Measurements from ENCODE around the gene SLC2A4.
A peak's percentile ranks its signal among the peaks of the same experiment; 100 is the strongest.

Gene SLC2A4

DNA sequence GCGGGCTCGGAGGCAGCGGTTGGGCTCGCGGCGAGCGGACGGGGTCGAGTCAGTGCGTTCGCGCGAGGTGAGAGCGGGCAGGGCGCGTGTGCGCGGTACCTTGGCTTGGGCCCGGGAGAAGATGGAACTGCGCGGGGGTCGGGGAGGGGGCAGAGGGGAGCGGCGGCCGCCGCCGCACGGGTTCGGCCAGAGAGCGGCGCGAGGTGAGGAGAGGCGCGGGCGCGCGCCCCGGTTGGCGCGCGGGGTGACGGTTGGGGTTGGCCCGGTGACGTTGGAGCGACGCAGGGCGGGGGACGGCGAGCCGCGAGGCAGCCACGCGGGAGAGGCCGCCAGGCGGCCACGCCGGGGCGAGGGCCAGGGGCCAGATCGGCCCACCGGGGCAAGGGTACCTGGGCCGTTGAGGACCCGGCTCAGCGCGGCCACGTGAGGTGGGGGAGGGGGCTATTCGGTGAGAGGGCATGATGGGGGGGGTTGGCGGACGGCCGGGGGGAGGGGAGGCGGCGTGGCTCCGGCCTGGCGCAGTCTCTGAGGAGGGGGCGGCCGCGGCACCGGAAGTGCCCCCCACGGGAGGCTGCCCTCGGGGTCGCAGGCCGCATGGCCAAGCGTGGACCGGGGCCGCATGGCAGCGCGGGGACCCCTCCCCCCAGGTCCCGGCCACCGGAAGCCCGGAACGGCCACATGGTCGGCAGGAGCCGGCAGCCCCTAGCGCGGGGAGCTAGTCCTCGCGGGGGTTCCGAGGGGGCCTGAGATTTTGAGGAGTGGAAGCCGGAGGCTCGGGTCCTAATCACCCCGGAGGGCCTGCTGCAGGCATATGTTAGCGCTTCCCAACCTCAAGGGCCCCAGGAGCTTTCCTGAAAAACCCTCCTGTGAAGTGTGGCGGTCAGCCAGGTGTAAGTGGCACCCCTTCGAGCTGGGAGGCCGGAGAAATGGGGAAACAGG is 26.4 kb downstream of the SLC2A4 start:
- peak; percentile 46 to 63 (median 51) for DNase-seq

DNA sequence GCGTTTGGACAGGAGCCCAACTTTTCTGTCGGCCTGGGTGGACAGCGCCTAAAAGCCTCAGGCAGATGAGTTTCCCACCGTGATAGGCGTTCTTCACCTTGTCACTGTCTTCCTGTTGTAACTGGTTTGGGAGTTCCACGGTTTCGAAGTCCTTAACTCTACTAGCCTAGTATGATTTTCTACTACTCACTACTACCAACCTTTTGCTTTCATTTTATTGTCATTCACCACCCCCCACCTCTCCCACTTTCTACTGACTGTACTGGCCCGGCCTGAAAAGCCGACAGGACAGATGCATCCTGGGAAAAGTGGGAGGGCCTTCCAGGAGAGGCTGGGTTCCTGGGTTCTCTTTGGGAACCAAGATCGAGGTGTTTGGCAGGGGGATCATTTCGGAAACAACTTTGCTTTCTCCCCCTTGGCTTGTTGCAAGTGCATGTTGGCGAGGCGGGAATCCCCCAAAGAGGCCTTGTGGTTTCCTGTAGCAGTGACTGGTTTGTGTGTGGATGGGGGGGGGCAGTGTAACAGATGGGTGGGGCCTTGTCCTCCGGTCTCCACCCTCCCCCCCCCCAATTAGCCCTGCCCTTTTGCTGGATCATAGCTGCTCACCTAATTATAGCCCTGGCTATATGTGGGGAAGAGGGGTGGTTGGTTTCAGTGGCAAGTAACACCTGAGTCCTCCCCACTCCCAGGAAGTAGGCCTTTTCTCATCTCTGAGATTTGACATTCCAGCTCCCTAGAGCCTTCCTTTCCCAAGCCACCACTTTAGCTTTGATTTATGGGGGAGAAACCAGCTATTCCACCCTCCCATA is 27.3 kb downstream of the SLC2A4 start:
- peak; percentile 58 to 76 (median 66) for DNase-seq

DNA sequence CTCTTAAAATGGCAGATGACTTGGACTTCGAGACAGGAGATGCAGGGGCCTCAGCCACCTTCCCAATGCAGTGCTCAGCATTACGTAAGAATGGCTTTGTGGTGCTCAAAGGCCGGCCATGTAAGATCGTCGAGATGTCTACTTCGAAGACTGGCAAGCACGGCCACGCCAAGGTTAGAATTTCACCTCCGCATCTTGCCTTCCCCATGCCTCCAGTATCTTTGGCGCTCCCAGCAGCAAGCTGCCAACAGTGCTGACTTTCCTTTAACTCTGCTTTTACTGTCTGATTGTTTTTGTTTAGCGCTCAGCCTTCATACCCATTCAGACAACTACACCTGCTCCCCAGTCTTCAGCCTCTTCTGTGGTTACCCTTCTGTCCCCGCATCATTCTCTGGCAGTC is 28.1 kb downstream of the SLC2A4 start:
- no peak for DNase-seq

DNA sequence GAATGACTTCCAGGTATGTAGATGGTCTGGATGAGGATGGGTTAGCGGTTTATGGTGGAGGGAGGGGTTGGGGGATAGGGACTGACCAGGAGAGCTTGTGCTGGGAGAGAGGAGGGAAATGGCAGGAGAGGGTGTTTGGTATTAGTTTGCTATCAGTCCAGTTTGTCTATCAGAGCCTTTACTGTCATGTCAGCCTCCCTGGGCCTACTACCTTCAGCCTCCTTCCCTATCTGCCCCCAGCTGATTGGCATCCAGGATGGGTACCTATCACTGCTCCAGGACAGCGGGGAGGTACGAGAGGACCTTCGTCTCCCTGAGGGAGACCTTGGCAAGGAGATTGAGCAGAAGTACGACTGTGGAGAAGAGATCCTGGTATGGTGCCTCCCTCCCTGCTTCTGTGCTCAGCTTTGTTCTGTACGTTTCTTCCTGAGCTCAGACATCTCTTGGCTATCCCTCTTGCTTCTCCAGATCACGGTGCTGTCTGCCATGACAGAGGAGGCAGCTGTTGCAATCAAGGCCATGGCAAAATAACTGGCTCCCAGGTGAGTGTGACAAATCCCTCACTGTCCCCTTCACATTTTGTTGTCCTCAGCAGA is 29.7 kb downstream of the SLC2A4 start:
- no peak for DNase-seq

DNA sequence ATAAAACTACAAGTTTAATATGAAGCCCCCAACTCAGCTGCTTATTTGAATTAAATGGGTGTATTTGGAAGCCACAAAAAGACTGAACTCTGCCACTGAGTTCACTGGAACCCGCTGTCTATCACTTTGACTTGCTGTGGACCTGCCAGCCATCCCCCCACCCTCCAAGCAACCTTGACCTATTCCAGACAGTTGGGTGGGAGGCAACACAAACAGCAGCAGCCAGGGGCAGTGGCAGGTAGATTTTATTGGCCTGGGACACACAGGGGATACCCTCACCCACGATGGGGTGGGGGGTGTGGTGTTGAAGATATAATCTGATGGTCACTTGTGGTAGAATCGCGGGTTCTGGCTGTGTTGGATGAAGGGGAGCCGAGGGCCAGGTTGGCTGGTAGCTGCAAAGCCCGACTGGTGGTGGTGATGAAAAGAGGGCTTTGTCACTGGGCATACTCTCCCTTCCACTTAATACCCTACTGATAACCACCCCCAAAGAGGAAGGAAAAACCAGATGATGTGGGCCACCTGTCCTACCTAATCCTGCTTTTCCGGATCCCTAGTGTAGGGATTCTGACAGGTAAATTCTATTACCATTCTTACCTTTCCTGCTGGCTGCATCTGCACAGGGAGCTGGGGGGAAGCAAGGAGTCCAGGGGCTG is 31.0 kb downstream of the SLC2A4 start:
- no peak for DNase-seq

DNA sequence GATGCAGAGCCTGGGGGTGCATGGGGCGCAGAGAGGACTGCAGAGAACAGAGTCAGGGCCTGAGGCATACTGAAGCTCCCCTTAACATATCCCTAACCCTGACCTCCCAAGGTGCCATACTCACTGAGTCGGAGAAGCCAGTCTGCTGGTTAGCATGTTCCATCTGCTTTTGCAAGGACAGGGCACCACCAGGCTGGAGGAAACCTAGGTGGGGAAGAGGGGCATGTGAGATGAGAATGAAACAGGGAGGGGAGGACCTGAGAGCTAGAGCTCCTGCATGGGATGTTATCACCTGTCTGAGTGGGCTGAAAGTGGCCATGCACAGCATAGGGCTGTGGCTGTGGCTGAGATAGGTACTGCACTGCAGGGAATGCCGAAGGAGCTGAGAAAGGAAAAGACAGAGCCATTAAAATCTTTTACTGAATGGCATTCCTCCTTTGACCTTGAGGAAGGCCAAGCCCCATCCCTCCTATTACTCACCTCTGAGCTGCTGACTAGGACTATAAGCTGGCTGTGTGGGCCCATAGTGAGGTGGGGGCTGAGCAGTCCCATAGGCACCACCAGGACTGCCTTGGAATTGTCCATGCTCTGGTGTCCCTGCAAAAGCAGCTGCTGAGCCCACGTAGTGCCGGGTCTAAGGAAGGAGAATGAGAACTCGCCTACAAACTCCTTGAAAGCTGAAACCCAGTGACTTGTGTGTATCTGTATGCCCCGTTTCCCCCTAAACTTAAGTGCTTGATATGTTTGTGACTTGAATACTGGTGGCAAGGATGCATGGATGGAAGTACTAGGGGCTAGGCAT is 31.8 kb downstream of the SLC2A4 start:
- no peak for DNase-seq

DNA sequence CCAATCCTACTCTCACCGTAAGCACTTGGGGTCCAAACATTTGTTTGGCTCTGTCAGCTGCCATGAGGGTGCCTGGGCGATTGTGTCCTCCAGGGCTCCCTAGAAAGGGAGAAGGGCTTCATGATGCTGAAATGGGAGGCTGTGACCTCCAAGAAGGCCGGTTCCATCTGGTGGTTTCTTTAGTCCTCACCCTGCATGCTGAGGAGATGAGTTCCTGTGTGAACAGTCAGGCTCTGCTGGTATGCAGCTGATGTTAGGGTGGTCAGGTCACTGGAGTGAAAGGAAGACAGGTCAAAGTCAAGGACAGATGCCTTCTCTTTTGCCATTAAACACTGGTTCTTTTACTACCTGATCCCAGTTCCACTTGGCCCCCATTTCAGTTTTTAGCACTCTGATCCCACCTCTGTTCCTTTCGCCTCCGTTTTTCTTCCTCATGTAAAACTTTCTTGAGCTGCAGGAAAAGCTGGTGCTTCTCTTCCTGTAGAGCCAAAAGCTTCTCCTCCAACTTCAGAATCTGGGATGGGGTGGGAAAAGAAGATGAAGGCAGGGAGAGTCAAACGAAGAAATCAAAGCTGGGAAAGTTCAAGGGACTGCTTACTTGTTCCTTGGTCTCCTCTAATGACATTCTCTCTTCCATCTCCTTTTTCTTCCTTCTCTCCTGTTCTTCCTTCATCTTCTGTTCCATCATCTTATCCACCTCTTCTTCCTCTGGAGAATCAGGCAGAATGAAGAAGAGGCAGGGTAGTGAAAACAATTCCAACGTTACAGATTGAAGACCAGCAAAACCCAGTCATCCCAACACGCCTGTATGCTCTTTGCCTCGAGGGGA is 32.6 kb downstream of the SLC2A4 start:
- no peak for DNase-seq

DNA sequence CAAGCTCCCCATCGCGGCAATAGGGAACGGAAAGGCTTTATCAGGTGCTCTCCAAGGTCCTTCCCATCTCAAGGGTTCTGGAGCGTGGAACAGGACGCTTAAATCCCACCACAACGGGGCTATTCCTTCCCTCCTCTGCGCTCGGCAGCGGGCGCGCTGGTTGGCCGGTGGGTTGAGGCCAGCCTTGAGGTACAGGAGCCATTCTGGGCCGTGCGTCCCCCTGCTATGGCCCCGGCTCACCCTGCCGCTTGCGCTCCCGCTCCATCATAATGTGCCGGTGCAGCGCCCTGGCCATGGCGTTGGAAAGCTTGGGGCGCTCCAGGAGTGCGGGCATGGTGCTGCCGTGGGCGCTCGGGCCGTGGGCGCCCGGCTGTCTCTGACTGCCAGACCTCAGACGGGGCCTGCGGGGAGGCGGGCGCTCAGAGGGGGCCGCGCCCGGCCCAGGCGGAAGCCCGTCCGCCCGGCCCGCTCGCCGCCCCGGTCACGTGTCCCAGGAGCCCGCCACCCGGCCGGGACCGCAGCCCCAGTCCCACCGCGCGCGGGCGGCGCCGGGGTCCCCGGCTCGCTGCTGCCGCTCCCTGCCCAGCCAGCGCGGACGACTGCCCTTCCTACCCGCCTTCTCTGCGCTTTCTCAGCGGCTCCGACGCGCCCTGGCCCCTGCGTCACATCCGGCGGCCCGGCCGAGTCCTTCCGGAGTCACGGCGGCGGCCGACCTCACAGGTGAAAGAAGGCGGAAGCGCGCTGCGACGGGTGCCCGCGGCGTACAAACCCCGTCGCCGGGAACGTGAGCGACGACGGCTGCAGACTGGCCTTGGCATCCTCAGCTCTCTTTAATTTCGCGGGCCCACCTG is 33.4 kb downstream of the SLC2A4 start, which contains the start of gene GPS2:
TSS of gene GPS2 (minus strand) at position 642 of the 851 bp plus-strand sequence. CDS start at position 334, 308 bp downstream.
- DNase-seq = peak; percentile 85 to 93 (median 90)

DNA sequence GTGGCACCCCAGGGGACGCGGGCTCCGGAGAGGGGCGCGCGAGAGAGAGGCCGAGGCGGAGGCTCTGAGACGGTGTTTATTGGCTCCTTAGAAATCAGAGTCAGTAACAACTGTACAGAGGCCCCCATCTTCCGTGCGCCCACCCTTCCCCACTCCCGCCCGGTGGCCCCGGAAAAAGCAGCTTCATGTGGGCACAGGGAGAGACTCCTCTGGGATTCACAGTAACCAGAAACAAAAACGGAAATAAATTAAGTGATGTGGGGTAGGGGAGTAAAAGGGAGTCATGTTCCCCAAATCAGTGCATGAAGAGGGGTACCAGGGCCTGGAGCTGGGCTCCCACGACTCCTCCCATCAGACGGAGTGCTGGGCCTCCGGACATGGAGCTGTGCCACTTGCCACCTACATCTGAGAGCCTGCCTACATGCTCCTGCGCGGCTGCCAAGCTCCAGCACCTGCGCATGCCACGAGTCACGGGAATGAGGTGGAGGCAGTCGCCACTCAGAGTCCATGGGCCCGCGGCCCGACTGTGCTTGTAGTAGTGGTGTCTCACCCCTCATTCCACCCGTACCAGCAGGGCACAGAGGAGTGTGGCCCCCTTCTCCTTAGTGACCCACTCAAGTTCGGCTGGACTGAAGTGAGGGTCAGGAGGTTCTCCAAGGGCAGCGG is 34.2 kb downstream of the SLC2A4 start:
- no peak for DNase-seq

DNA sequence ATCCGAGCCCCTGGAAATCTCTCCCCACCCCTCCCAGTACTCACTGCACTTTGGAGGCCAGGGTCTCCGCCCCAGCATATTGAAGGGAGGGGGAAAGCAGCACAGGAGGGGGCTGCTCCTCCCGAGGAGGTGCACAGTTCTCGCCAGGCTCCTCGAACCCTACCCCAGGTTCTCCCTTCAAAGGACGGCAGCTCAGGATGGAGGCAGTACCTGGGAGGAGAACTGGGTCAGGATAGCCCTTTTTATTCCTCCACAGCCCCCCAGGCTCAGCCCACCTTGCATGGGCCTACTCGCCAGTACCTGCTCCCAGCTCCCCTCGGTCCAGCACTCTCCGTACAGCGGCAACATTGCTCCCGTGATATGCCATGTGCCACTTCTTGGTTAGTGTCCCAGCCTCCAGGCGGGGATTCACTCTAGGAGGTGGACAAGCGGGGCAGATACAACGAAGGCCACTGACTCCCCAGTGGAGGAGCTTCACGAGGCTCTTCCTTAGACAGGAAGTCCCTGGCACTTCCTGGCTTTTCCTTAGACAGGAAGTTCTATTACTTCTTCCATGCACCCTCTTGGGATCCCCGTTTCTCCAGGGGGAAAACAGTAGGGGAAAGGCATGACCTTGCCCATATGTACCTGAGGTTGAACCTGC is 35.8 kb downstream of the SLC2A4 start:
- DNase-seq = no peak

DNA sequence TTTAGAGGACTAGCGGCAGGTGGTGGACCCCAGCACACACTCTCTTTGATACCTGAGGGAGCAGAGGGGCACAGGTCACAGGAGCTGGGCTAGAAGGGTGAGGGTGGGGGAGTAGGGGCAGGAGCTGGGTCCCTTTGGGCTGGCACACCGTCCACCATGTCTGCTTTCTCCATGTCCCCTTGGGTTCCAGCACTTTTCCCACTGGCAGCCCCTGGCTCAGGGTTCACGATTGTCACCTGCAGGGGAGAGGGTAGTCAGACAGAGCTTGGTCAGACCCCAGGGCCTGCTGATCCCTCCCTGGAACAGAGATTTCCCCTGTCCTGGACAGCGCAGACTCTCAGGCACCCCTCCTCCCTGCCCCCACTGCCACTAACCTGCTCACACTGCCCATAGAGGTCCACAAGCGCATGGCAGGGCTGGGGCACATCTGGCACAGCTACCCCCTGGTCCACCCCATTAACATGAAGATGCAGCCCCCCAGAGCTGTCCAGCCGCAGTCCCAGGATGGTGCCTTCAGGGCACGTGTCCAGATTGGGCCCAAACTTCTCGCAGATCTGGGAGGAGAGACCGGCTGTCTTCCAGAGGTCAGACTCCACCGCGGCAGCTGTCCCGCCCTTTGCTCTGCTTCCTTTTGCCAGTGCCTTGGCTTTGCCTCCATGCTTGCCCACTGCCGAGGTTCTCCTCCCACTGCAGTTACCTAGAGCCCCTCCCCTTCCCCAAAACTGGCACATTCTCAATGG is 36.8 kb downstream of the SLC2A4 start:
- no peak for DNase-seq

DNA sequence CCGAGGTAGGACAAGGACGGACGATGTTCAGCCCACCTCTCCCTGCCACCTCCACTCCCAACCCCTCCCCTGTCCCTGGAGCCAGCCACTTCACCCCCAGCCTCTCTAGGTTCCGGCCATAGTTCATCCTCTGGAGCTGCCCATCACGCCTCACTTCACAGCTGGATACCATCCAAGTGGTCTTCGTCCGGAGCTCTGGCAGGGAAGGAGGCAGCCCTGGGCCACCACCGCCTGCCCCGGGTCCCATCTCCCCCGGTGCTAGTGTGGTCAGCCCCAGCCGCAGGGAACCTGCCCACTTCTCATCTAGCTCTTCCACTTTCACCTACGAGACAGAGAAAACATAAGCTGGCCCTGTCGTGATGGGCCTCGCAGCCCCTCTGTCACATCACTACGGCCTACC is 39.9 kb downstream of the SLC2A4 start:
- no peak for DNase-seq

DNA sequence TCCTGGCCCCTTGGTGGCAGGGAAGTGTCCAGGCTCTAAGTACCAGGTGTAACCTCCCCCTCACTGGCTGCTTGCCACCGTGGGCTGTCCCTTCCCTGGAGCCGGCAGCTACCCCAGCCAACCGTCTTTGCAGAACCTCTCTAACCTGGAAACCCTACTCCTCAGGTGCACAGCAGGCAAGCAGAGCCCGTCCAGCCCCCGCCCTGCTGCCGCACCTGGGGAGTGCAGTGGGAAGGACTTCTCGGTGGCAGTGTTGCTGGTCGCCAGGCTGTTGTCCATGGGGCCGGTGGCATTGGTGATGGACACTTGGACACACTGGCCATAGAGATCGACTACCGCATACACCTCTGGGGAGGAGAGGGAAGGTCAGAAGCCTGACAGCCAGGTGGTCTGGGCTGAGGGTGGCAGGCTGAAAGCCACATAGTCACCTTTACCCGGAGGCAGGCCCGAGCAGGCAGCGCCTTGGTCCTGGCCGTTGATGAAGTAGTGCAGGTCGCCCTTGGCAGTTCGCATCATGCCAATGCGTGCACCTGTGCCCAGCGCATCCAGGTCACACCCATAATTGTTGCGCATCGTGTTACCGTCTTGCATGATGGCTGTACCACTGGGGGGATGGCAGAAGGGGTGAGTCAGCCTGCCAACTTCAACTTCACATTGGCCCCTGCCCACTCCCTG is 41.1 kb downstream of the SLC2A4 start:
- DNase-seq = no peak

DNA sequence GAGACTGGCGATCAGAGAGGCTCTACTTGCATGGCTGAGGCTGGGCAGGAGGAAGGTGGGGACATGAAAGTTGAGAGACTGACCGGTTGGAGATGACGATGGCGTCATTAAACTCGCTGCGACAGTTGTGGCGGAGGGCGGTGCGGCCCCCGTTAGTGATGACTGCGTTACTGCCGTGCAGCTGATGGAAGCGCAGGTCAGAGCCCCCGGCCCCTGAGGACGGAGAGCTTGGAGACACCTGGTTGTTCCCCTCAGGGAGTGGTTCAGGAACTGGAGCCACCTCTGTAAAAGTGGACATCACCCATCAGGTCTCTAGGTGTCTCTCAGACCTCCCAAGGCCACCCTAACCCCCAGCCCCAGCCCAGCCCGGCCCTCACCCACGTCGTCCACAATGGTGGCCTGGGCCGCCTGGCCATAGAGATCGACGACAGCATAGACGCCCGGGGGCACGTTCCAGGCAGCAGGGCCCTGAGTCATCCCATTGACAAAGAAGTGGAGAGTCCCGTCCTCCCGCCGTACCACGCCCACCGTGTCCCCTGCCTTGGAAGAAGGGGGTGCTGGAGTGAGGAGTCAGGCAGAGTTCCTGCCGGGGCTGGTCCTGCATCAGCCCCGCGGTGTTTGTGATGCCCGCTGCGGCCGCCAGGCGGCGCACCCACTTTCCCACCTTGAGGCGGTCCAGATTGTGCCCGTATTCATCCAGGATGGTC is 42.4 kb downstream of the SLC2A4 start:
- DNase-seq = peak; percentile 25 to 64 (median 36)

DNA sequence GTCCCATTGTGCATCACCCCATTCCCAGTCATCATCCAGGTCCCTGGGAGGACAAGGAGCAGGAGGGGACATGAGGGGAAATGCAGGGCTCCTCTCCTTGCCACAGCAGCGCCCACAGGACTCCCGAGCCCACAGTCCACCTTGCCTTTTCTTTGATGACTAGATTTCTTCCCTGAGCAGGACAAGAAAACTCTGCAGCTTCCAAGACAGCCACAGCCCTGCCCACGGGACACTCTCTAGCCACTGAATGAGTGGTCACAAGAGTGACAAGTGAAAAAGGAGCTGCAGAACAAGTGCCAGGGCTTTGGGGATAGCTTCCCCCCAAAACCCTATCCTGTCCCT is 42.9 kb downstream of the SLC2A4 start:
- DNase-seq = no peak

DNA sequence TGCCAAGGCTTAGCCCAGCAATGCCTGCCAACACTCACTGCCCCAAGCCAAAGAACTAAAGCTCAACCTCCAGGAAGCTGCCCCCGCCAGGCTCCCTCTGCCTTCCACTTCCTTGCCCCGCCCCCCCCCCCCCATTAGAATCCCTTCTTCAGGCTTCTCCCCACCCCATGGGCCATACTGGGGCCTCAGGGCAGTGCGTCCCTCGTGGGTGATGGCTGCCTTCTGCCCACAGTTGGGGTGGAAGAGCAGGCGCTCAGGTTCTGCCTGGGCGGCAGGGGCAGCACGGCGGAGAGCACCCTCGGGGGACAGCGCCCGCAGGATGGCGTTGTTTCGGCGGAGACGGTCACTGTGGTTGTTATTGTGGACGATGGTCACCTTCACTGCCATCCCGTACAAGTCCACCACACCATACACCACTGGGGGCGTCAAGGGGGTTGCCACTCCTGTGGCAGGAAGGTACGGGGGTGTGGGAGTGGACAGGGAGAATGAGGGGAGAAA is 43.6 kb downstream of the SLC2A4 start:
- no peak for DNase-seq

DNA sequence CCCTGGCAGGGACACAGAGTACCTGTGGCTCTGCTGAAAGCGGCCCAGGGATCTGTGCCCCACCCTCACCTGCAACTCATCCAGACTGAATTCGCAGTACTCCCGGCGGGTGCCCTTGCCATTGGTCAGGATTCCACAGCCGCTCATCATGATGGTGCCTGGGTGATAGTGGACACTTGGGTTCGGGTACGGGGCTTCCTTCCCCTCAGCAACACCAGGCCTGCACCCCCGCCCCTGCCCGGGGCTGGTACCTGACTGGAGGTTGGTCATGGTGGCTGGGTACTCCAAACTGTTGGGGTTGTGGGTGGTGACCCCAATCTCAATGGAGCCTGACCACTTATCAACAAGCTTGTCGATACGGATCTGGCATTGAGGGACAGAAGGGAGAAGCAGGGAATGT is 44.7 kb downstream of the SLC2A4 start:
- no peak for DNase-seq

Measured in activated naive CD4-positive, alpha-beta T cell (primary cell).